ENCODE measurements around the gene RPLP2. TPM values are rescaled to one million over a fixed set of nuclear protein-coding genes. Genes with fewer than 3 reads are reported as not detected.
A peak's percentile ranks its signal among the peaks of the same experiment; 100 is the strongest.

Gene RPLP2
- total and polyA plus RNA-seq, 4 donors, result 441 to 2,648 (median 1,513) TPM

DNA sequence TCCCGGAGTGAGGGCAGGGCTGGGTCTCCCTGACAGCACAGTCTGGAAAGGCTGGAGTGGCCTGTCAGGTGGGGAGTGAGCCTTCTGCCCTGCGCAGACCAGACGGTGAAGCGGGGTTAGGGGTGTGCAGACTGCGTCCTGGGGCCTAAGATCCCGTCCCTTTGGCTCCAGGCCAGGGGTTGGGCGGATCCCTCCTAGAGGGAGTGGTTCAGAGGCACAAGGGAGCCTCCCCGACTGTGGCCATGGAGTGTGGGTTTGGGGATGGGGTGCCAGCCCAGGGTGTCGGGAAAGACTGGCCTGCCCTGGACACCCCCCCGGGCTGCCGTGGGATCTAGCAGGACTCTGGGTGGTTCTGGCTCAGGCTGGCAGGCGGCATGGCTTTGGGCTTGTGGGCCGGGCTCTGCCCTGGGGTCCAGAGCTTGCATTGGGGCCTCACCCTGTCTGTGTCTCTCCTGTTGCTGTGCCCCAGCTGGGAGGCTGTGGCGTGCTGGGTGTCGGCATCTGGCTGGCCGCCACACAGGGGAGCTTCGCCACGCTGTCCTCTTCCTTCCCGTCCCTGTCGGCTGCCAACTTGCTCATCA, 52.4 kb downstream of the RPLP2 start:
- Histone ChIP-seq H3K9me3 (ENCODE audit: control insufficient read depth in 4 of 4, insufficient read depth in 3 of 4, low read length in 3 of 4) (no peaks in the 10 kb centered on the region), H3K4me3 (no peak overlapping the region), H3K27me3 (ENCODE audit: control insufficient read depth in 3 of 3, insufficient read depth in 3 of 3, low read length in 2 of 3) (no peaks in the 10 kb centered on the region), H3K9ac (ENCODE audit: insufficient read depth in 1 of 2, low read length in 2 of 2) (no peak overlapping the region), H3K36me3 (ENCODE audit: control insufficient read depth in 4 of 4, insufficient read depth in 4 of 4, low read length in 4 of 4) (peaks cover 0 to 52% (median 1%) of the 10 kb centered on the region in 4 donors), H3K4me1 (ENCODE audit: control insufficient read depth in 5 of 5, insufficient read depth in 5 of 5, low read length in 5 of 5) (peaks cover 0 to 37% (median 12%) of the 10 kb centered on the region in 5 donors), H3K27ac (ENCODE audit: low read depth in 1 of 2, low read length in 1 of 2) (no peak overlapping the region)
- 70 to 76% methylated on average over 20 of the region's 20 CpGs for WGBS, 2 donors
- DNase-seq (peak in 2 of 3 donors; percentile 50 to 51), ATAC-seq (ENCODE audit: insufficient read depth, low FRiP score) (no peak)
- TF ChIP-seq, protein P1, sequence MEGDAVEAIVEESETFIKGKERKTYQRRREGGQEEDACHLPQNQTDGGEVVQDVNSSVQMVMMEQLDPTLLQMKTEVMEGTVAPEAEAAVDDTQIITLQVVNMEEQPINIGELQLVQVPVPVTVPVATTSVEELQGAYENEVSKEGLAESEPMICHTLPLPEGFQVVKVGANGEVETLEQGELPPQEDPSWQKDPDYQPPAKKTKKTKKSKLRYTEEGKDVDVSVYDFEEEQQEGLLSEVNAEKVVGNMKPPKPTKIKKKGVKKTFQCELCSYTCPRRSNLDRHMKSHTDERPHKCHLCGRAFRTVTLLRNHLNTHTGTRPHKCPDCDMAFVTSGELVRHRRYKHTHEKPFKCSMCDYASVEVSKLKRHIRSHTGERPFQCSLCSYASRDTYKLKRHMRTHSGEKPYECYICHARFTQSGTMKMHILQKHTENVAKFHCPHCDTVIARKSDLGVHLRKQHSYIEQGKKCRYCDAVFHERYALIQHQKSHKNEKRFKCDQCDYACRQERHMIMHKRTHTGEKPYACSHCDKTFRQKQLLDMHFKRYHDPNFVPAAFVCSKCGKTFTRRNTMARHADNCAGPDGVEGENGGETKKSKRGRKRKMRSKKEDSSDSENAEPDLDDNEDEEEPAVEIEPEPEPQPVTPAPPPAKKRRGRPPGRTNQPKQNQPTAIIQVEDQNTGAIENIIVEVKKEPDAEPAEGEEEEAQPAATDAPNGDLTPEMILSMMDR (IDR thresholded peaks at IDR 0.05; ENCODE audit: control extremely low read depth, extremely low read depth), result no peak

Small RNA genes within 50 kb of the gene (small RNA-seq; reads per million reads assigned to genes)
- not detected for gene SNORA52 (ENCODE audit: low replicate concordance)

Other genes starting within 250 kb of the RPLP2 start
- 1 to 10 TPM; 3.0 to 9.7 TPM for gene LMNTD2, start 249.2 kb upstream of the RPLP2 start, total RNA-seq
- 1 to 10 TPM; 2.3 to 4.6 TPM for gene LMNTD2, start 249.2 kb upstream of the RPLP2 start, polyA plus RNA-seq
- gene RASSF7, start 249.0 kb upstream of the RPLP2 start, total RNA-seq, result 10 to 100 TPM; 53.5 to 79.4 TPM
- gene RASSF7, start 249.0 kb upstream of the RPLP2 start, polyA plus RNA-seq, result 100 to 1,000 TPM in 1 of 2 donors, 10 to 100 TPM in 1; 47.9 to 153 TPM
- gene PHRF1, start 233.5 kb upstream of the RPLP2 start, total RNA-seq, result 10 to 100 TPM; 23.2 to 39.3 TPM
- 10 to 100 TPM; 16.3 to 23.7 TPM for gene PHRF1, start 233.5 kb upstream of the RPLP2 start, polyA plus RNA-seq
- 10 to 100 TPM; 24.7 to 43.5 TPM for gene IRF7, start 194.0 kb upstream of the RPLP2 start, total RNA-seq
- 10 to 100 TPM; 62.1 to 68.3 TPM for gene IRF7, start 194.0 kb upstream of the RPLP2 start, polyA plus RNA-seq
- gene CDHR5, start 185.0 kb upstream of the RPLP2 start, total RNA-seq, result not detected
- gene CDHR5, start 185.0 kb upstream of the RPLP2 start, polyA plus RNA-seq, result under 1 TPM; 0.02 to 0.10 TPM
- gene SCT, start 182.8 kb upstream of the RPLP2 start, total RNA-seq, result not detected
- not detected for gene SCT, start 182.8 kb upstream of the RPLP2 start, polyA plus RNA-seq
- gene DRD4, start 172.7 kb upstream of the RPLP2 start, total RNA-seq, result 1 to 10 TPM in 1 of 2 donors, not detected in 1; 1.1 TPM
- under 1 TPM; 0.05 to 0.35 TPM for gene DRD4, start 172.7 kb upstream of the RPLP2 start, polyA plus RNA-seq
- 10 to 100 TPM; 18.5 to 33.1 TPM for gene DEAF1, start 114.7 kb upstream of the RPLP2 start, total RNA-seq
- 10 to 100 TPM; 20.0 to 24.7 TPM for gene DEAF1, start 114.7 kb upstream of the RPLP2 start, polyA plus RNA-seq
- 10 to 100 TPM; 10.3 to 23.2 TPM for gene TMEM80, start 114.2 kb upstream of the RPLP2 start, total RNA-seq
- gene TMEM80, start 114.2 kb upstream of the RPLP2 start, polyA plus RNA-seq, result 10 to 100 TPM; 13.8 to 28.1 TPM
- gene EPS8L2, start 103.7 kb upstream of the RPLP2 start, total RNA-seq, result 100 to 1,000 TPM in 1 of 2 donors, 10 to 100 TPM in 1; 92.4 to 166 TPM
- gene EPS8L2, start 103.7 kb upstream of the RPLP2 start, polyA plus RNA-seq, result 100 to 1,000 TPM in 1 of 2 donors, 10 to 100 TPM in 1; 35.6 to 114 TPM
- 100 to 1,000 TPM; 128 to 292 TPM for gene TALDO1, start 62.5 kb upstream of the RPLP2 start, total RNA-seq
- 100 to 1,000 TPM; 186 to 311 TPM for gene TALDO1, start 62.5 kb upstream of the RPLP2 start, polyA plus RNA-seq
- gene GATD1, start 32.5 kb upstream of the RPLP2 start, total RNA-seq, result 10 to 100 TPM; 24.6 to 63.1 TPM
- 10 to 100 TPM; 22.1 to 53.6 TPM for gene GATD1, start 32.5 kb upstream of the RPLP2 start, polyA plus RNA-seq
- gene CEND1, start 19.9 kb upstream of the RPLP2 start, total RNA-seq, result under 1 TPM in 1 of 2 donors, not detected in 1; 0.18 TPM
- gene CEND1, start 19.9 kb upstream of the RPLP2 start, polyA plus RNA-seq, result under 1 TPM; 0.10 to 0.14 TPM
- gene SLC25A22, start 11.7 kb upstream of the RPLP2 start, total RNA-seq, result 10 to 100 TPM; 10.6 to 38.2 TPM
- 10 to 100 TPM; 18.6 to 36.4 TPM for gene SLC25A22, start 11.7 kb upstream of the RPLP2 start, polyA plus RNA-seq
- 10 to 100 TPM in 1 of 2 donors, 1 to 10 TPM in 1; 8.7 to 15.3 TPM for gene PIDD1, start 4.7 kb upstream of the RPLP2 start, total RNA-seq
- gene PIDD1, start 4.7 kb upstream of the RPLP2 start, polyA plus RNA-seq, result 10 to 100 TPM in 1 of 2 donors, 1 to 10 TPM in 1; 8.5 to 16.9 TPM
- 100 to 1,000 TPM in 1 of 2 donors, 10 to 100 TPM in 1; 65.1 to 160 TPM for gene PNPLA2, start 8.9 kb downstream of the RPLP2 start, total RNA-seq
- gene PNPLA2, start 8.9 kb downstream of the RPLP2 start, polyA plus RNA-seq, result 10 to 100 TPM; 76.1 to 92.4 TPM
- gene CRACR2B, start 18.0 kb downstream of the RPLP2 start, total RNA-seq, result 10 to 100 TPM; 17.9 to 45.1 TPM
- gene CRACR2B, start 18.0 kb downstream of the RPLP2 start, polyA plus RNA-seq, result 10 to 100 TPM; 19.1 to 44.4 TPM
- gene CD151, start 23.0 kb downstream of the RPLP2 start, total RNA-seq, result 100 to 1,000 TPM; 182 to 486 TPM
- gene CD151, start 23.0 kb downstream of the RPLP2 start, polyA plus RNA-seq, result 100 to 1,000 TPM; 313 to 556 TPM
- gene POLR2L, start 32.6 kb downstream of the RPLP2 start, total RNA-seq, result 100 to 1,000 TPM; 144 to 155 TPM
- gene POLR2L, start 32.6 kb downstream of the RPLP2 start, polyA plus RNA-seq, result 100 to 1,000 TPM; 179 to 183 TPM
- 100 to 1,000 TPM in 1 of 2 donors, 10 to 100 TPM in 1; 68.3 to 135 TPM for gene TSPAN4, start 32.9 kb downstream of the RPLP2 start, total RNA-seq
- 100 to 1,000 TPM; 133 to 197 TPM for gene TSPAN4, start 32.9 kb downstream of the RPLP2 start, polyA plus RNA-seq
- gene CHID1, start 100.8 kb downstream of the RPLP2 start, total RNA-seq, result 10 to 100 TPM; 41.7 to 92.2 TPM
- gene CHID1, start 100.8 kb downstream of the RPLP2 start, polyA plus RNA-seq, result 10 to 100 TPM; 42.4 to 55.2 TPM
- 10 to 100 TPM; 60.0 to 93.2 TPM for gene AP2A2, start 115.9 kb downstream of the RPLP2 start, total RNA-seq
- gene AP2A2, start 115.9 kb downstream of the RPLP2 start, polyA plus RNA-seq, result 10 to 100 TPM; 33.8 to 48.8 TPM
- gene MUC6, start 226.8 kb downstream of the RPLP2 start, total RNA-seq, result under 1 TPM in 1 of 2 donors, not detected in 1; 0.92 TPM
- under 1 TPM; 0.01 to 0.06 TPM for gene MUC6, start 226.8 kb downstream of the RPLP2 start, polyA plus RNA-seq

Data from lung (tissue), 13 donors.